HL-60 (cell line): Measurements from ENCODE around the gene SMARCAD1.

Experiments
- DNase-seq, 2 experiments: peaks; one replicate each; pipeline ENCODE4 v3.0.0-alpha.2; 2010 to 2020; ENCODE audit warnings: low read depth in 1 of 2, low spot score in 1 of 2
- H3K27ac ChIP-seq: fragments of 250-450 bp; sonication (Bioruptor Pico); replicated peaks from 2 replicates; pipeline ENCODE4 v1.5.1; 2020; ENCODE audit warnings: mild to moderate bottlenecking, moderate library complexity
- H3K27me3 ChIP-seq: fragments of 250-450 bp; sonication (Bioruptor Pico); 2 replicates; pipeline ENCODE4 v1.5.1; 2021; ENCODE audit warnings: mild to moderate bottlenecking, moderate library complexity; ENCODE audit not compliant: insufficient read depth, poor library complexity, severe bottlenecking
- H3K4me3 ChIP-seq: replicated peaks from 2 replicates; pipeline ENCODE4 v1.5.1; 2011; ENCODE audit warnings: mild to moderate bottlenecking, control low read depth, low read length; ENCODE audit not compliant: insufficient read depth
- CTCF ChIP-seq: IDR thresholded peaks from one replicate; pipeline ENCODE4 v1.5.1; 2011; ENCODE audit warnings: low read length, control low read depth, inconsistent platforms; ENCODE audit not compliant: insufficient read depth
- GABPA ChIP-seq: IDR thresholded peaks from 2 replicates; pipeline ENCODE4 v1.6.1; 2012; ENCODE audit warnings: low read depth
- POLR2AphosphoS5 ChIP-seq: IDR thresholded peaks from 2 replicates; pipeline ENCODE4 v1.6.1; 2012; ENCODE audit warnings: low read depth
- REST ChIP-seq: IDR thresholded peaks from 2 replicates; pipeline ENCODE4 v1.6.1; 2012; ENCODE audit warnings: low read depth; ENCODE audit not compliant: insufficient replicate concordance
- SPI1 ChIP-seq: IDR thresholded peaks from 2 replicates; pipeline ENCODE4 v1.6.1; 2012; ENCODE audit warnings: low read depth, mild to moderate bottlenecking, borderline replicate concordance
- long read RNA-seq: library from polyadenylated mRNA; unstranded; transcript quantifications from one replicate; pipeline ENCODE4 v2.0.0, GENCODE V29; 2020

SMARCAD1 gene
- long read RNA-seq, full-length matches to known transcripts = 15 of 62 reads
- long read RNA-seq, partial matches to known transcripts = 25 of 62 reads
- long read RNA-seq, other reads (novel, unspliced or antisense) = 22 of 62 reads

- peak; percentile 89 to 93 for DNase-seq
Observed at GRCh38 chr4:94207469-94208224, at the start of gene SMARCAD1. SMARCAD1 (plus strand) TSS chr4:94207865; CDS start chr4:94208395, 530 bp downstream.

GRCh38 chr4:94158883-94159282, 48.8 kb upstream of the SMARCAD1 start:
- DNase-seq = no peak
- TF ChIP-seq GABPA = no peak
- no peak for TF ChIP-seq SPI1
- TF ChIP-seq CTCF = no peak
- TF ChIP-seq POLR2AphosphoS5 = no peak
- no peak for TF ChIP-seq REST
- H3K27me3 ChIP-seq = no peaks in the 10 kb centered on the region
- no peak overlapping the region for H3K27ac ChIP-seq
- no peak overlapping the region for H3K4me3 ChIP-seq

More at GRCh38 chr4:94207469-94208224, at the start of gene SMARCAD1:
- Histone ChIP-seq H3K27me3 (no peaks in the 10 kb centered on the region), H3K27ac (peak within 1 kb of the TSS; percentile 98), H3K4me3 (peak within 1 kb of the TSS; percentile 61)
- TF ChIP-seq REST (peak; percentile 68), GABPA (peak; percentile 79), POLR2AphosphoS5 (peak; percentile 83), SPI1 (peak; percentile 39; the same call in 1 of the 2 replicates), CTCF (no peak)

- no peak for DNase-seq
- Histone ChIP-seq H3K27ac (no peak overlapping the region), H3K4me3 (no peak overlapping the region), H3K27me3 (no peaks in the 10 kb centered on the region)
- no peak for TF ChIP-seq POLR2AphosphoS5
- TF ChIP-seq CTCF = no peak
- TF ChIP-seq REST = no peak
- TF ChIP-seq SPI1 = no peak
- no peak for TF ChIP-seq GABPA
Observed at GRCh38 chr4:94159790-94160189, 47.9 kb upstream of the SMARCAD1 start.
